ENCODE data around the gene CACFD1. TPM values are rescaled to one million over a fixed set of nuclear protein-coding genes. Genes with fewer than 3 reads are reported as not detected.

Gene CACFD1
- total and polyA plus RNA-seq, 2 donors (not counting 1 experiment from before 2014, with no cell fraction given): 27.4 to 31.1 TPM

GRCh38 chr9:133415170-133415569 is 44.6 kb upstream of the CACFD1 start:
- peaks cover 4% of the 10 kb centered on the region for H3K9me3 Mint-ChIP-seq (ENCODE audit: insufficient read depth)
- Histone ChIP-seq H3K4me2 (replicated peaks; ENCODE audit: low read depth, low read length, poor library complexity, severe bottlenecking) (no peak overlapping the region), H3K79me2 (ENCODE audit: control insufficient read depth, insufficient read depth, low read length) (peaks cover 48% of the 10 kb centered on the region), H3K9ac (ENCODE audit: low read length) (no peak overlapping the region), H3K4me1 (ENCODE audit: control insufficient read depth in 2 of 2, insufficient read depth in 2 of 2, low read length in 2 of 2) (peaks cover 17 to 44% of the 10 kb centered on the region in 2 donors), H3K4me3 (ENCODE audit: control extremely low read depth in 1 of 5, extremely low read depth in 1 of 5, insufficient read depth in 1 of 5, low read depth in 2 of 5, low read length in 4 of 5) (no peak overlapping the region), H3K27ac (ENCODE audit: low read length in 2 of 2) (no peak overlapping the region), H3K9me3 (ENCODE audit: control extremely low read depth in 1 of 3, control insufficient read depth in 2 of 3, insufficient read depth in 1 of 3, low read length in 2 of 3) (peaks cover 0 to 4% (median 0%) of the 10 kb centered on the region in 3 donors), H3K27me3 (replicated peaks in 1 of 4; ENCODE audit: control extremely low read depth in 1 of 4, control insufficient read depth in 3 of 4, insufficient read depth in 4 of 4, low read length in 3 of 4) (no peaks in the 10 kb centered on the region), H4K20me1 (ENCODE audit: control insufficient read depth, insufficient read depth, low read length, poor library complexity, severe bottlenecking) (peaks cover 63% of the 10 kb centered on the region), H3K36me3 (replicated peaks in 1 of 2; ENCODE audit: control extremely low read depth in 1 of 2, control insufficient read depth in 1 of 2, extremely low read depth in 1 of 2, insufficient read depth in 2 of 2, low read length in 1 of 2) (peaks cover 10 to 46% of the 10 kb centered on the region in 2 experiments), H2AFZ (ENCODE audit: insufficient read depth, low read depth, low read length, poor library complexity, severe bottlenecking) (no peak overlapping the region)
- peak overlapping the region; percentile 39 for H3K4me3 Mint-ChIP-seq
- TF ChIP-seq CTCF (IDR thresholded peaks at IDR 0.05): no peak
- no peak for TF ChIP-seq EZH2 (IDR thresholded peaks at IDR 0.05; ENCODE audit: borderline replicate concordance, insufficient read depth, low read depth, low read length, poor library complexity, severe bottlenecking)
- WGBS (ENCODE audit: insufficient coverage): no CpG with 5 or more reads among the region's 1 CpG
- ChIA-PET CTCF (interaction anchor here (1.8 kb wide), 1 partner anchor 71 kb away, joined by 5 read pairs; no protein-coding TSS in a partner anchor), POLR2A (no interaction called here)
- intact Hi-C loops (cut with micrococcal nuclease): loop anchor here (5.0 kb wide), 1 partner anchor 383 kb away; the partner anchor contains the start of gene GTF3C5
- H3K27me3 Mint-ChIP-seq: no peaks in the 10 kb centered on the region
- no peak for ATAC-seq (ENCODE audit: low read depth)
- DNase-seq: no peak
- peaks cover 52% of the 10 kb centered on the region for H3K4me1 Mint-ChIP-seq
- no peak overlapping the region for H3K27ac Mint-ChIP-seq
